Sigmoid colon (tissue), 7 donors: ENCODE data around the gene CALML3. TPM values are rescaled to one million over a fixed set of nuclear protein-coding genes. Genes with fewer than 3 reads are reported as not detected.

ENCODE experiments used
- DNase-seq: peaks from one replicate; pipeline ENCODE4 v3.0.0-alpha.2; 2019
- H3K27ac ChIP-seq, 4 donors: fragments of 200-600 bp; sonication (generic); one replicate each; pipeline ENCODE4 v1.5.1; 2016 to 2019; ENCODE audit warnings: mild to moderate bottlenecking in 1 of 4
- H3K27me3 ChIP-seq, 3 donors: fragments of 200-600 bp; sonication (generic); one replicate each; pipeline ENCODE4 v1.5.1; 2019; ENCODE audit warnings: mild to moderate bottlenecking in 1 of 3
- H3K36me3 ChIP-seq, 4 donors: fragments of 200-600 bp; sonication (generic); one replicate each; pipeline ENCODE4 v1.5.1; 2016 to 2019
- H3K4me1 ChIP-seq, 4 donors: fragments of 200-600 bp; sonication (generic); one replicate each; pipeline ENCODE4 v1.5.1; 2017 to 2019
- H3K4me3 ChIP-seq, 4 donors: fragments of 200-600 bp; sonication (generic); one replicate each; pipeline ENCODE4 v1.5.1; 2017 to 2019; ENCODE audit warnings: mild to moderate bottlenecking in 2 of 4, moderate library complexity in 1 of 4
- H3K9me3 ChIP-seq, 4 donors: fragments of 200-600 bp in 3 of 4; sonication (generic) in 3 of 4; one replicate each; pipeline versions ENCODE4 v1.5.1 to v1.6.1; 2013 to 2019
- CTCF ChIP-seq, 4 experiments: fragments of 450-650 bp in 3 of 4; fragments of 200-600 bp in 1 of 4; IDR thresholded peaks; one replicate each; pipeline ENCODE4 v1.5.1; 2016 to 2019; ENCODE audit warnings: antibody characterized with exemption in 4 of 4, mild to moderate bottlenecking in 3 of 4, moderate library complexity in 2 of 4
- EP300 ChIP-seq, 4 donors: sonication (generic); formaldehyde crosslinking; IDR thresholded peaks; one replicate each; pipeline ENCODE4 v1.6.1; 2017; ENCODE audit warnings: antibody characterized with exemption in 4 of 4
- POLR2A ChIP-seq, 2 donors: fragments of 450-650 bp; IDR thresholded peaks; one replicate each; pipeline ENCODE4 v1.6.1; 2016; ENCODE audit warnings: antibody characterized with exemption in 2 of 2, mild to moderate bottlenecking in 2 of 2, moderate library complexity in 2 of 2
- POLR2AphosphoS5 ChIP-seq, 4 donors: sonication (generic); formaldehyde crosslinking; IDR thresholded peaks; one replicate each; pipeline ENCODE4 v1.6.1; 2017; ENCODE audit warnings: antibody characterized with exemption in 4 of 4
- WGBS, 2 donors: extraction: QIAGEN DNeasy Blood & Tissue Kit; methylation state at CpG; one replicate each; pipeline ENCODE4 v1.1.7; 2013; 5-methylcytosine and 5-hydroxymethylcytosine counted together
- intact Hi-C: fragments of 100-400 bp; cut with DNase I; formaldehyde crosslinking; loops from one replicate; pipeline ENCODE4 v1.15.1; 2023
- polyA plus RNA-seq, 3 donors: library from polyadenylated mRNA; stranded (reverse); fragments of 200-250 nt; gene quantifications; one replicate each; pipeline ENCODE4 v1.2.3, GENCODE V29; 2013
- total RNA-seq, 4 donors: library from RNA; depleted of rRNA; stranded (reverse); fragments of >200 nt; gene quantifications; one replicate each; pipeline ENCODE4 v1.1.0, GENCODE V29; 2016
- donor health status: healthy with polysubstance abuse.
- donor health status: Bipolar disorder and iron deficiency.
- donor health status: healthy.

The CALML3 gene
- total and polyA plus RNA-seq, 7 donors, result 0.15 TPM; not detected in 6

GRCh38 chr10:5560142-5560816 is 35.5 kb downstream of the CALML3 start:
- WGBS, 2 donors, result 95 to 97% methylated on average over 10 of the region's 10 CpGs
- Histone ChIP-seq H3K27ac (peak overlapping the region; percentile 60 to 83 (median 78)), H3K36me3 (no peaks in the 10 kb centered on the region), H3K4me3 (no peak overlapping the region), H3K27me3 (no peaks in the 10 kb centered on the region), H3K9me3 (no peaks in the 10 kb centered on the region), H3K4me1 (peaks cover 0 to 77% (median 76%) of the 10 kb centered on the region in 4 donors)
- intact Hi-C loops, result no loop called here
- peak; percentile 38 for DNase-seq
- TF ChIP-seq CTCF (IDR thresholded peaks at IDR 0.05), result no peak
- TF ChIP-seq POLR2AphosphoS5 (IDR thresholded peaks at IDR 0.05), result peak in 1 of 4 donors; percentile 43
- TF ChIP-seq POLR2A (IDR thresholded peaks at IDR 0.05), result no peak

- Histone ChIP-seq H3K4me1 (peaks cover 0 to 69% (median 68%) of the 10 kb centered on the region in 4 donors), H3K4me3 (no peak overlapping the region), H3K27me3 (no peaks in the 10 kb centered on the region), H3K9me3 (no peaks in the 10 kb centered on the region), H3K36me3 (no peaks in the 10 kb centered on the region), H3K27ac (peak overlapping the region in 3 of 4 donors; percentile 60 to 80 (median 77))
- intact Hi-C loops, result no loop called here
- TF ChIP-seq CTCF (IDR thresholded peaks at IDR 0.05), result no peak
- TF ChIP-seq POLR2A (IDR thresholded peaks at IDR 0.05), result no peak
- no peak for TF ChIP-seq POLR2AphosphoS5 (IDR thresholded peaks at IDR 0.05)
- no peak for TF ChIP-seq EP300 (IDR thresholded peaks at IDR 0.05)
- WGBS, 2 donors, result 91 to 95% methylated on average over 28 of the region's 28 CpGs
- DNase-seq, result peak; percentile 60
These were observed 36.3 kb downstream of the CALML3 start for GRCh38 chr10:5560817-5561703.

GRCh38 chr10:5561704-5562645 is 37.2 kb downstream of the CALML3 start:
- no peaks in the 10 kb centered on the region for H3K27me3 ChIP-seq
- intact Hi-C loops, result no loop called here
- no peaks in the 10 kb centered on the region for H3K36me3 ChIP-seq
- H3K27ac ChIP-seq, result peak overlapping the region in 3 of 4 donors; percentile 36 to 80 (median 77)
- TF ChIP-seq POLR2AphosphoS5 (IDR thresholded peaks at IDR 0.05) (no peak), CTCF (IDR thresholded peaks at IDR 0.05) (no peak), EP300 (IDR thresholded peaks at IDR 0.05) (no peak), POLR2A (IDR thresholded peaks at IDR 0.05) (no peak)
- 90 to 95% methylated on average over 13 of the region's 13 CpGs for WGBS, 2 donors
- H3K4me1 ChIP-seq, result peaks cover 0 to 60% (median 59%) of the 10 kb centered on the region in 4 donors
- peak; percentile 62 for DNase-seq
- no peaks in the 10 kb centered on the region for H3K9me3 ChIP-seq
- H3K4me3 ChIP-seq, result no peak overlapping the region

GRCh38 chr10:5563321-5563961 is 38.7 kb downstream of the CALML3 start:
- whole genome bisulfite sequencing, 2 donors, result 80 to 90% methylated on average over 21 of the region's 21 CpGs
- intact Hi-C loops, result no loop called here
- Histone ChIP-seq H3K27ac (peak overlapping the region; percentile 8 to 80 (median 70)), H3K9me3 (no peaks in the 10 kb centered on the region), H3K36me3 (no peaks in the 10 kb centered on the region), H3K27me3 (no peaks in the 10 kb centered on the region), H3K4me3 (peak overlapping the region in 1 of 4 donors; percentile 3), H3K4me1 (peaks cover 0 to 46% (median 45%) of the 10 kb centered on the region in 4 donors)
- DNase-seq, result peak; percentile 74
- TF ChIP-seq POLR2A (IDR thresholded peaks at IDR 0.05), result no peak
- TF ChIP-seq EP300 (IDR thresholded peaks at IDR 0.05), result peak in 1 of 4 donors; percentile 15
- no peak for TF ChIP-seq CTCF (IDR thresholded peaks at IDR 0.05)
- TF ChIP-seq POLR2AphosphoS5 (IDR thresholded peaks at IDR 0.05), result peak in 2 of 4 donors; percentile 56 to 58
